Mucosa of stomach (tissue), 1 donor: ENCODE results near the gene ABI1.

Experiments used
- H3K27me3 ChIP-seq: one replicate; pipeline ENCODE4 v1.7.0; 2013; ENCODE audit warnings: mild to moderate bottlenecking, low read length; ENCODE audit not compliant: control insufficient read depth, insufficient read depth
- H3K36me3 ChIP-seq: one replicate; pipeline ENCODE4 v1.7.0; 2013; ENCODE audit warnings: low read length; ENCODE audit not compliant: control insufficient read depth, insufficient read depth
- H3K4me1 ChIP-seq: one replicate; pipeline ENCODE4 v1.7.0; 2013; ENCODE audit warnings: mild to moderate bottlenecking, low read length; ENCODE audit not compliant: control insufficient read depth, insufficient read depth
- H3K4me3 ChIP-seq: one replicate; pipeline ENCODE4 v1.7.0; 2013; ENCODE audit warnings: low read length
- H3K9ac ChIP-seq: one replicate; pipeline ENCODE4 v1.7.0; 2013; ENCODE audit warnings: mild to moderate bottlenecking, low read length, moderate library complexity
- H3K9me3 ChIP-seq: one replicate; pipeline ENCODE4 v1.7.0; 2013; ENCODE audit warnings: mild to moderate bottlenecking, low read length, moderate library complexity; ENCODE audit not compliant: control insufficient read depth
- donor health status: Pancreatic carcinoma.

ABI1 gene

DNA sequence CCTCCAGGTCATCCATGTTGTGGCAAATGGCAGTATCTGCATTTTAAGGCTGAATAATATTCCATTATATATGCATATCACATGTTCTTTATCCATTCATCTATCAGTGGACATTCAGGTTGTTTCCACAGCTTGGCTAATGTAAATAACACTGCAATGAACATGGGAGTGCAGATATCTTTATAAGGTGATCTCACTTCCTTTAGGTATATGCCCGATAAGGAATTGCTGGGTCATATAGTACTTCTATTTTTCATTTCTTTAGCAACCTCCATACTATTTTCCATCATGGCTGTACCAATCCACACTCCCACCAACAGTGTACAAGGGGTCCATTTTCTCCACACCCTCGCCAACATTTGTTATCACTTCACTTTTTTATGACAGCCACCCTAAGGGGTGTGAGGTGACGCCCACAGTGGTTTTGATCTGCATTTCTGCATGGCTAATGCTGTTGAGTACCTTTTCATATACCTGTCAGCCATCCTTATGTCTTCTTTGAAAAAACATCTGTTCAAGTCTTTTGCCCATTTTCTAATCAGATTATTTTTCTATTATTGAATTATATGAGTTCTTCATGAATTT lies 18.9 kb downstream of the ABI1 start:
- Histone ChIP-seq H3K9me3 (no peaks in the 10 kb centered on the region), H3K4me1 (no peaks in the 10 kb centered on the region), H3K4me3 (no peak overlapping the region), H3K36me3 (no peaks in the 10 kb centered on the region), H3K9ac (no peak overlapping the region), H3K27me3 (no peaks in the 10 kb centered on the region)

DNA sequence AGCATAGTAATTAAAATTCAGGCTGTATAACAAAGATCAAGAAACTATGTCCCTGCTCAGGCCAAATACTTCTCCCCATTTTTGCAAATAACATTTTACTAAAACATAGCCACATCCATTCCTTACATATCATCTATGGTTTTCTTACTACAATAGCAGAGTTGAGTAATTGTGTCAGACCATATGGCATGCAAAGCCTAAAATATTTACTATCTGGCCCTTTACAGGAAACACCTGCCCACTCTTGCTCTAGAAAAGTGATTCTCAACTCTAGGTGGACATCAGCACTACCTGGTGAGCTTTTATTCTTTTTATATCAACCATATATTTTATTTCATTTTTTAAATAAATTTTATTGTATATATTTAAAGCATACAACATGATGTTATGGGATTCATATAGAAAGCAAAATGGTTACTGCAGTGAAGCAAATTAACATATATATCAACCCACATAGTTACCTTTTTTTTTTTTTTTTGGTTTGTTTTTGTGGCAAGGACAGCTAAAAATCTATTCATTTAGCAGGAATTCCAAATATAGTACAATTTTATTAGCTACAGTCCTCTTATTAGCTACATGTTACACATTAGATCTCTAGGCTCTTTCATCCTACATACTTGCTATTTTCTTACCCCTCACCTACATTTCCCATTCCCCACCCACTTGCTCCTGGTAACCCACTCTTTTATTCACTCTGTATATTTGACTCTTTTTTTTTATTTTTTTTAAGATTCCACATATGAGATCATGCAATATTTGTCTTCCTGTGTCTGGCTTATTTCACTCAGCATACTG lies 19.6 kb downstream of the ABI1 start:
- Histone ChIP-seq H3K4me1 (no peaks in the 10 kb centered on the region), H3K9me3 (no peaks in the 10 kb centered on the region), H3K36me3 (no peaks in the 10 kb centered on the region), H3K9ac (no peak overlapping the region), H3K27me3 (no peaks in the 10 kb centered on the region), H3K4me3 (no peak overlapping the region)

DNA sequence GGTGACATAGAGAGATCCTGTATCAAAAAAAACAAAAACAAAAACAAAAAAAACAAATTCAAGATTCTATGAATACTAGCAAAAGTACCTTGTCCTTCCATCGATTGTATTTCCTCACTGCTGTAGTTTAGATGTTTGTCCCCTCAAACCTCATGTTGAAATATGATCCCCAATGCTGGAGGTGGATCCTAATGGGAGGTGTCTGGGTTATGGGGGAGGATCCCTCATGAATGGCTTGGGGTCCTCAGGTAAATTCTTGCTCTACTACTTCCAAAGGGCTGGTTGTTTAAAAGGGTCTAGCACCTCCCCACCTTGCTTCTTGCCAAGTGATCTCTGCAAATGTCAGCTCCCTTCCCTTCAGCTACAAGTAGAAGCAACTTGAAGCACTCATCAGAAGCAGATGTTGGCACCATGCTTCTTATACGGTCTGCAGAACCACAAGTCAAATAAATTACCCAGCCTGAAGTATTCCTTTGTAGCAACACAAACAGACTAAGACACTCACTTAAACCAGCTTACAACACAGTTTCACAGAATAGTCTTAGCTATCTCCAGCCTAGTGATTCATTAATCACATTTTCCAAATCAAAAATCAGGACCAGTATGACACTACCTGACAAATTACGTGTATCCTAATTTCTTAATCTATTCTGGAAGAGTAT lies 20.7 kb downstream of the ABI1 start:
- no peaks in the 10 kb centered on the region for H3K27me3 ChIP-seq
- H3K36me3 ChIP-seq, result no peaks in the 10 kb centered on the region
- no peaks in the 10 kb centered on the region for H3K9me3 ChIP-seq
- H3K9ac ChIP-seq, result no peak overlapping the region
- no peak overlapping the region for H3K4me3 ChIP-seq
- H3K4me1 ChIP-seq, result no peaks in the 10 kb centered on the region

DNA sequence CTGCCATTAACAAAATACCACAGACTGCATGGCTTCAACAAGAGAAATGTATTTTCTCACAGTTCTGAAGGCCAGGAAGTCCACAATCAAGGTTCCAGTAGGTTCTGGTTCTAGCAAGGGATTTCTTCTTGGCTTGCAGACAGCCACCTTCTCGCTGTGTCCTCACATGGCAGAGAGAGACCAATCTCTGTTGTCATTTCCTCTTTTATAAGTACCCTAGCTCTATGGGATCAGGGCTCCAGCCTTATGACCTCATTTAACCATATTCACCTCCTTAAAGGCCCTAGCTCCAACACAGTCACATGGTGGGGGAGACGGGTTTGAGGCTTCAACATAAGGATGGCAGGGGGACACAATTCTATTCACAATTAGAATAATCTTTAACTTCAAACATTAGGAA lies 23.6 kb downstream of the ABI1 start:
- Histone ChIP-seq H3K9ac (no peak overlapping the region), H3K27me3 (no peaks in the 10 kb centered on the region), H3K36me3 (no peaks in the 10 kb centered on the region), H3K4me3 (no peak overlapping the region), H3K9me3 (no peaks in the 10 kb centered on the region), H3K4me1 (no peaks in the 10 kb centered on the region)

DNA sequence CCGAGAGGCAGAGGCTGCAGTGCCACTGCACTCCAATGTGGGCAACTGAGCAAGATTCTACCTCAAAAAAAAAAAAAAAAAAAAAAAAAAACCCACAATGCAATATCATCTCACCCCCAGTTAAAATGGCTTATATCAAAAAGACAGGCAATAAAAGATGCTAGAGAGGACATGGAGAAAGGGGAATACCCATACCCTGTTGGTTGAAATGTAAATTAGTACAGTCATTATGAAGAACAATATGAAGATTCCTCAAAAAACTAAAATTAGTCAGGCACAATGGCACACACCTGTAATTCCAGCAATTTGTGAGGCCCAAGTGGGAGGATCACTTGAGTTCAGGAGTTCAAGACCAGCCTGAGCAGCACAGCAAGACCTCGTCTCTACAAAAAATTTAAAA lies 25.7 kb downstream of the ABI1 start:
- Histone ChIP-seq H3K4me1 (no peaks in the 10 kb centered on the region), H3K36me3 (no peaks in the 10 kb centered on the region), H3K27me3 (no peaks in the 10 kb centered on the region), H3K9me3 (no peaks in the 10 kb centered on the region), H3K4me3 (no peak overlapping the region), H3K9ac (no peak overlapping the region)

DNA sequence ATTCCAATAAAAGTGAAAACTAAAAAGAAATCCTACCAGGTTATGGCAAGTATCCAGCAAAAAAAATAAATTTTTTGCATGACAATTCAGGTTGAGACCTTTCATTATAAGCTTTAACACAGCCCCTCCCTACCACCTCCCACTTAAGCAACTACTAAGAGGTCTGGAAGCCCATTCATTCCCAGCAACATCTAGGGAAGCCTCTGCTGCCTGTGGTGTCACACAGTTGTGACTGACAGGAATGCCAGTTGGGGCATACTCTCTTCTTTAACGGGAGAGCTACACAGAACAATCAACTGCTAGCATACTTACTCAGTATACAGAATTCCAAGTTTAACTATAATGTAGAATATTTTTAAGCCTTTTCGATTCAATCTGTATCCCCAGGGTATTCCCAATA lies 27.8 kb downstream of the ABI1 start:
- no peaks in the 10 kb centered on the region for H3K36me3 ChIP-seq
- no peaks in the 10 kb centered on the region for H3K4me1 ChIP-seq
- no peaks in the 10 kb centered on the region for H3K27me3 ChIP-seq
- no peak overlapping the region for H3K4me3 ChIP-seq
- H3K9ac ChIP-seq, result no peak overlapping the region
- H3K9me3 ChIP-seq, result no peaks in the 10 kb centered on the region

DNA sequence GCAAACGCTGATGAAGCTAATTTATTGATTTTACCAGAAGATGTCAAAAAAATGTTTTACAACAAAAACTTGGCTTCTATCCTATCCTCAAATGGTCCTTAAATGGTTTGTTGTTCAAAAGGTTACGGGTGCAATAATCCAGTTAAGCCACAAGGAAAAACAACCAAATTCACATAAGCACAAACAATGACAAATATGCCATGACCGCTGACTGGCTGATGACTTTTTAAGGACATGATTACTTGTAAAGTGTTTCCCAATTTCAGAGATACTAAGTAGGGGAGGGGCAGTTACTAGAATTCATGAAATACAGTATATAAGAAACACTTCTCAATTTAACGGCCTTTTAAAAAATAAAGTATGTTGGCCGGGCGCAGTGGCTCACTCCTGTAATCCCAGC lies 28.8 kb downstream of the ABI1 start:
- Histone ChIP-seq H3K9ac (no peak overlapping the region), H3K36me3 (no peaks in the 10 kb centered on the region), H3K4me1 (no peaks in the 10 kb centered on the region), H3K27me3 (no peaks in the 10 kb centered on the region), H3K4me3 (no peak overlapping the region), H3K9me3 (no peaks in the 10 kb centered on the region)

DNA sequence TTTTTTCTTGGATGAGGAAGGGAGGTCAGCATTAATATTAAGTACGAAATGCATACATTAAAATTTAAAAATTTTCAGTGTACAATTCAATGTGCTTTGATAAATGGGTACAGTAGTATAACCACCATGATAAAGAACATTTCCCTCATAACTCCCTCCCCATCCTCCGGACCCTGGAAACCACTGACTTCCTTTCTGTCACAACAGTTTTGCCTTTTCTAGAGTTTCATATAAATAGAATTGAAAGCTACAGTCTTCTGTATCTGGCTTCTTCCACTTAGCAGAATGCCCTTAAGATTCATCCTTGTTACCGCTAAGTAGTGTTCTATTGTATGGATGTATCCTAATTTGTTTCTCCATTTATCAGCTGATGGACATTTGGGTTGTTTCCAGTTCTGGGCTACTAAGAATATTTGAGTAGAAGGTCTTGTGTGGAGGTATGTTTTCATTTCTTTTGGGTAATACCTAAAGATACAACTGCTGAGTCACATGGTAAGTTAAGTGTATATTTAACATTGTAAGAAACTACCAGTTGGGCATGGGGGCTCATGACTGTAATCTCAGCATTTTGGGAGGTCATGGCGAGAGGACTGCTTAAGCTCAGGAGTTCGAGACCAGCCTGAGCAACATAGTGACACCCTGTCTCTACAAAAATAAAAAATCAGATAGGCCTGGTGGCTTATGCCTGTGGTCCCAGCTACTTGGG lies 30.8 kb downstream of the ABI1 start:
- H3K4me3 ChIP-seq, result no peak overlapping the region
- H3K4me1 ChIP-seq, result no peaks in the 10 kb centered on the region
- H3K36me3 ChIP-seq, result no peaks in the 10 kb centered on the region
- H3K27me3 ChIP-seq, result no peaks in the 10 kb centered on the region
- H3K9me3 ChIP-seq, result no peaks in the 10 kb centered on the region
- H3K9ac ChIP-seq, result no peak overlapping the region

DNA sequence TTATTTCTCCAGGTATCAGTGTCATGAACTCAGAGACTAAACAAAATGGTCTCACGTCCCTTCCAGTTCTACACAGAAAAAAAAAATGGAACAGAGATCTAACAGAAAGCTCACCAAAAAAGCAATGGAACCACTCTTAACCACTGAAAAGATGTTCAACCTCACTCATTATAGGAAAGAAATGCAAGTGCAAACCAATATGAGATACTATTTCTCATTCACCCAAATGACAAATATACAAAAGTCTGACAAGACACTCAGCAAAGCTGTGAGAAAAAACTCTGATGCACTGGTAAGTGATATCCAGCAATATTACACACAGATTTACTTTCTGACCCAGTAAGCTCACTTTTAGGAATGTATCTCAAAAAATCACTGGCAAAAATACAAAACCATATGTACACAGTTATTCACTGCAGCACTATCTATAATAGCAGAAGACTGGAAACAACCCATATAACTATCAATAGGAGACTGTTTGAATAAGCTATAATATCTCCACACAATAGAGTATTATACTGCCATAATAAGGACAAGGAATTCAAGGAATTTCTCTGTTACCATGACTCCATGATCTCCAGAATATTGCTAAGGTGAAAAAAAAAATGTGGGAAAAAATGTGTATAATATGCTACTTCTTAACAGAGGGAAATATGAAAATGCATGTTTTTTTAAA lies 36.6 kb downstream of the ABI1 start:
- H3K4me1 ChIP-seq, result peaks cover 5% of the 10 kb centered on the region
- H3K9ac ChIP-seq, result no peak overlapping the region
- H3K36me3 ChIP-seq, result no peaks in the 10 kb centered on the region
- H3K27me3 ChIP-seq, result no peaks in the 10 kb centered on the region
- no peaks in the 10 kb centered on the region for H3K9me3 ChIP-seq
- no peak overlapping the region for H3K4me3 ChIP-seq

DNA sequence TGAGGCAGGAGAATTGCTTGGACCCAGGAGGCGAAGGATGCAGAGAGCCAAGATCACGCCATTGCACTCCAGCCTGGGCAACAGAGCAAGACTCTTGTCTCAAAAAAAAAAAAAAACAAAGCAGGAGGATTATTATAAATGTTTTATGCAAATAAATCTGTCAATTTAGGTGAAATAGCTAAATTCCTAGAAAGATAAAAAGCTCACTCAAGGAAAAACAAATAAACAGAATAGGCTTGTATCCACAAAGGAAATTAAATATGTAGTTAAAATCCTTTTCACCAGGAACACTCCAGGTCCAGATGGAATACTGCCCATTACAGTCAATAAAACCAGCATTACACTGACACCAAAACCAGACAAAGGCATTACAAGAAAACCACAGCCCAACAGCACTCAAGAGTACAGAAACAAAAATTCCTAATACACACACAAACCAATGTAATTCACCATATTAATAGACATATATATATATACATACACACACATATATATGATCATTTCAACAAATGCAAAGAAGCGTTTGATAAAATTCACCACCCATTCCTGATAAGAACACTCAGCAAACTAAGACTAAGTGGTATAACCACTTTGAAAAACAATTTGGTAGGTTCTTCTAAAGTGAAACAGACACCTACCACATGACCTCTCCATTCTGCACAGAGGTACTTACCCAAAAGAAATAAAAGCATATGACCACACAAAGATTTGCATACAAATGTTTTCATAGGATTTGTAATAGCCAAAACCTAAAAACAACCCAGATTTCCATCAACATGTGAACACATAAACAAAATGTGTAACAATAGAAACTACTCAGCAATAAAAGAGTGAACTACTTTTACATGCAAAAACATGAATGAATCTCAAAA lies 38.8 kb downstream of the ABI1 start:
- Histone ChIP-seq H3K9me3 (no peaks in the 10 kb centered on the region), H3K4me3 (no peak overlapping the region), H3K9ac (no peak overlapping the region), H3K27me3 (no peaks in the 10 kb centered on the region), H3K4me1 (peaks cover 5% of the 10 kb centered on the region), H3K36me3 (no peaks in the 10 kb centered on the region)

DNA sequence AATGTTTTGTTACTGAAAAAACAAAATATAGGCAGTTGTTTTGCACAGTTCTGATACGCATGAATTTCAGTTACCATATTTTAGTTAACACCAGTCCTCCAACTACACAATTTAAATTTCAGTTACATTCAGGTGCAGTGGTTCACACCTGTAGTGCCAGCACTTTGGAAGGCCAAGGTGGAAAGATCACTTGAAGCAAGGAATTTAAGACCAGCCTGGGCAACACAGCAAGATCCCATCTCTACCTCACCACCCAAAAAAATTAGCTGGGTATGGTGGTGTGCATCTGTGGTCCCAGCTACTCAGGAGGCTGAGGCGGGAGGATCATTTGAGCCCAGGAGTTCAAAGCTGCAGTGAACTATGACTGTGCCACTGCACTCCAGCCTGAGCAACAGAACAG lies 45.3 kb downstream of the ABI1 start:
- Histone ChIP-seq H3K9me3 (no peaks in the 10 kb centered on the region), H3K27me3 (no peaks in the 10 kb centered on the region), H3K9ac (no peak overlapping the region), H3K4me1 (peaks cover 4% of the 10 kb centered on the region), H3K4me3 (no peak overlapping the region), H3K36me3 (no peaks in the 10 kb centered on the region)
